SK-N-SH (cell line): Measurements from ENCODE around the gene SORBS1. TPM values are rescaled to one million over a fixed set of nuclear protein-coding genes. Genes with fewer than 3 reads are reported as not detected.

Experiments
- CTCF ChIA-PET: fragments of 300-600, 350-600 bp; formaldehyde crosslinking; extraction: SDS; loops from one replicate; lab custom pipeline; 2021; lab: Yijun Ruan, JAX
- POLR2A ChIA-PET: fragments of 350-600 bp; sonication (Branson Sonifier 250); formaldehyde crosslinking; extraction: SDS; loops from one replicate; lab custom pipeline; 2020; ENCODE audit warnings: antibody characterized with exemption, inconsistent platforms; lab: Yijun Ruan, JAX
- DNase-seq: peaks from one replicate; pipeline ENCODE4 v3.0.0; 2012
- H2AFZ ChIP-seq: fragments of 200-600 bp; sonication (generic); 2 replicates; pipeline ENCODE4 v1.8.1; 2016; ENCODE audit warnings: antibody characterized with exemption, mild to moderate bottlenecking, low read depth
- H3F3A ChIP-seq: fragments of 200-600 bp; sonication (generic); replicated peaks from 2 replicates; pipeline ENCODE3; 2016; ENCODE audit warnings: antibody characterized with exemption, mild to moderate bottlenecking; ENCODE audit not compliant: insufficient read depth
- H3K27ac ChIP-seq, 2 experiments: fragments of 200-500 bp in 1 of 2; fragments of 200-600 bp in 1 of 2; sonication (Bioruptor generic) in 1 of 2; sonication (generic), shearing (Covaris generic) in 1 of 2; 2 replicates each; pipeline versions ENCODE4 v1.5.1 to v1.6.1; 2014 to 2016; ENCODE audit warnings: low read depth in 2 of 2, inconsistent platforms in 1 of 2, low read length in 1 of 2, mild to moderate bottlenecking in 1 of 2, mixed read lengths in 1 of 2
- H3K27me3 ChIP-seq: fragments of 200-600 bp; sonication (generic), shearing (Covaris generic); 2 replicates; pipeline ENCODE4 v1.6.1; 2016; ENCODE audit warnings: mixed run types; ENCODE audit not compliant: insufficient read depth
- H3K36me3 ChIP-seq, 2 experiments: fragments of 200-500 bp in 1 of 2; fragments of 200-600 bp in 1 of 2; sonication (Bioruptor generic) in 1 of 2; sonication (generic) in 1 of 2; replicated peaks in 1 of 2; 2 replicates each; pipeline versions ENCODE3 to v1.5.1; 2014 to 2016; ENCODE audit warnings: low read length in 1 of 2, mild to moderate bottlenecking in 1 of 2; ENCODE audit not compliant: insufficient read depth in 2 of 2, control insufficient read depth in 1 of 2
- H3K4me1 ChIP-seq, 2 experiments: fragments of 200-500 bp in 1 of 2; fragments of 200-600 bp in 1 of 2; sonication (Bioruptor generic) in 1 of 2; sonication (generic), shearing (Covaris generic) in 1 of 2; 2 replicates each; pipeline versions ENCODE4 v1.5.1 to v1.6.1; 2014 to 2016; ENCODE audit warnings: low read depth in 1 of 2, low read length in 1 of 2, mixed run types in 1 of 2; ENCODE audit not compliant: insufficient read depth in 2 of 2, control insufficient read depth in 1 of 2
- H3K4me2 ChIP-seq: fragments of 200-600 bp; sonication (generic), shearing (Covaris generic); 2 replicates; pipeline ENCODE4 v1.6.1; 2017; ENCODE audit warnings: mixed run types
- H3K4me3 ChIP-seq, 2 experiments: fragments of 200-500 bp in 1 of 2; fragments of 200-600 bp in 1 of 2; sonication (Bioruptor generic) in 1 of 2; sonication (generic), shearing (Covaris generic) in 1 of 2; 2 replicates each; pipeline versions ENCODE4 v1.5.1 to v1.8.1; 2014 to 2016; ENCODE audit warnings: low read depth in 2 of 2, inconsistent platforms in 1 of 2, low read length in 1 of 2, mild to moderate bottlenecking in 1 of 2, mixed read lengths in 1 of 2, moderate library complexity in 1 of 2
- H3K79me2 ChIP-seq: fragments of 200-600 bp; sonication (generic); 2 replicates; pipeline ENCODE4 v1.8.1; 2017; ENCODE audit warnings: mild to moderate bottlenecking; ENCODE audit not compliant: insufficient read depth
- H3K9ac ChIP-seq: fragments of 200-600 bp; sonication (generic); 2 replicates; pipeline ENCODE4 v1.6.1; 2017; ENCODE audit warnings: mixed run types
- H3K9me2 ChIP-seq: fragments of 200-600 bp; sonication (generic); 2 replicates; pipeline ENCODE4 v1.6.1; 2017; ENCODE audit warnings: mixed run types
- H3K9me3 ChIP-seq: fragments of 200-600 bp; sonication (generic); 2 replicates; pipeline ENCODE4 v1.6.1; 2017; ENCODE audit warnings: mixed run types, mild to moderate bottlenecking, moderate library complexity
- H4K20me1 ChIP-seq: fragments of 200-600 bp; sonication (generic); 2 replicates; pipeline ENCODE4 v1.6.1; 2017; ENCODE audit warnings: mild to moderate bottlenecking, mixed run types; ENCODE audit not compliant: insufficient read depth
- EP300 ChIP-seq, 2 experiments: IDR thresholded peaks; 2 replicates each; pipeline versions ENCODE4 v1.4.0 to v1.6.1; 2012; ENCODE audit warnings: borderline replicate concordance in 1 of 2, low read depth in 1 of 2, low read length in 1 of 2
- FOSL2 ChIP-seq: IDR thresholded peaks from 2 replicates; pipeline ENCODE4 v1.4.0; 2012; ENCODE audit warnings: low read depth, mild to moderate bottlenecking, moderate library complexity, borderline replicate concordance
- JUND ChIP-seq: IDR thresholded peaks from 2 replicates; pipeline ENCODE4 v1.4.0; 2012
- MEF2A ChIP-seq: IDR thresholded peaks from 2 replicates; pipeline ENCODE4 v1.4.0; 2012; ENCODE audit warnings: low read depth, borderline replicate concordance
- MXI1 ChIP-seq: IDR thresholded peaks from 2 replicates; pipeline ENCODE4 v1.6.1; 2012; ENCODE audit warnings: mild to moderate bottlenecking, low read depth, low read length, improper control_type of control experiment
- NFIC ChIP-seq: IDR thresholded peaks from 2 replicates; pipeline ENCODE4 v1.4.0; 2012; ENCODE audit warnings: borderline replicate concordance
- NRF1 ChIP-seq: IDR thresholded peaks from 2 replicates; pipeline ENCODE4 v1.6.1; 2012; ENCODE audit warnings: low read depth, mild to moderate bottlenecking, low read length
- SIN3A ChIP-seq: IDR thresholded peaks from 2 replicates; pipeline ENCODE4 v1.6.1; 2012; ENCODE audit warnings: low read depth, mild to moderate bottlenecking, low read length, moderate library complexity, borderline replicate concordance
- TAF1 ChIP-seq: IDR thresholded peaks from 2 replicates; pipeline ENCODE4 v1.6.1; 2012; ENCODE audit warnings: low read depth, mild to moderate bottlenecking, low read length, moderate library complexity, borderline replicate concordance
- TCF12 ChIP-seq: IDR thresholded peaks from 2 replicates; pipeline ENCODE4 v1.4.0; 2012
- WGBS: methylation state at CpG from one replicate; pipeline ENCODE4 v1.1.6; 2017; ENCODE audit warnings: low lambda C conversion rate; 5-methylcytosine and 5-hydroxymethylcytosine counted together
- polyA plus RNA-seq, 3 experiments: library from polyadenylated mRNA; depleted of rRNA; stranded (reverse); fragments of >200 nt; gene quantifications; 2 replicates each; pipeline ENCODE4 v1.2.3, GENCODE V29; 2012
- TF ChIP-seq, protein P1 (sequence below): IDR thresholded peaks from 2 replicates; pipeline ENCODE4 v1.4.0; 2012; ENCODE audit warnings: low read depth
- TF ChIP-seq, protein P2 (sequence below): fragments of 150-350 bp; IDR thresholded peaks from 2 replicates; pipeline ENCODE4 v1.6.1; 2017; ENCODE audit warnings: antibody characterized with exemption, low read length, low read depth, borderline replicate concordance
- TF ChIP-seq, protein P3 (sequence below): IDR thresholded peaks from 2 replicates; pipeline ENCODE4; 2012

SORBS1 gene
- polyA plus RNA-seq, 1 of the 3 experiments (the other 2 are of a cell fraction), result 0.36 TPM

DNA sequence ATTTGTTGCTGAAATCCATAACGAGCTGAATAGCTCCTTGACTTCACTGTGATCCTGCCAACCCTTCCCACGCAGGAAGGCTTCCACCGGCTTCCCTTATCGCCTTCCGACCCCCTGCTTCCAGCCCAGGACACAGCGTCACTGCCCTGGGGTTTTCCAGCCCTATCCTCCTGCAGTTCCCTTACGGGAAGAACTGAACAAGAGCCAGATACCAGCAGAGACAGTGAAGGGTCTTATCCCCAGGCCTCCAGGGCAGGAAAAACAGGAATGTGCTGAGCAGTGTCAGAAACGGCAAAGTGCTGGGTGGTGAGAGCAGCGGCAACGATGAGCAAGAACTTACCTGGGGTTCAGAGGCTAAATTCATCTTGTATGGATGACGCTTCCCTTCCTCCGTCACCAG is 292.7 kb downstream of the SORBS1 start:
- peaks cover 32% of the 10 kb centered on the region; the same call in 1 of the 2 replicates for H3K79me2 ChIP-seq
- H3K27ac ChIP-seq, result peak overlapping the region in 1 of 2 experiments; percentile 84; a peak in 2 of 4 replicates
- TF ChIP-seq SIN3A (no peak), TAF1 (no peak), JUND (no peak)
- TF ChIP-seq, all 33 proteins: peak for 0
- Histone ChIP-seq H3K4me3 (no peak overlapping the region), H3K4me1 (peaks cover 8 to 10% of the 10 kb centered on the region in 2 experiments; a peak in 2 of 4 replicates), H3K9me2 (no peaks in the 10 kb centered on the region), H3K9ac (peak overlapping the region; percentile 14; the same call in 1 of the 2 replicates), H3K27me3 (no peaks in the 10 kb centered on the region), H3K36me3 (peaks cover 3 to 29% of the 10 kb centered on the region in 2 experiments), H3F3A (peaks cover 1% of the 10 kb centered on the region), H3K9me3 (no peaks in the 10 kb centered on the region), H2AFZ (no peak overlapping the region), H3K4me2 (no peak overlapping the region), H4K20me1 (no peaks in the 10 kb centered on the region)
- WGBS, result 72% methylated on average over 12 of the region's 12 CpGs
- peak; percentile 53 for DNase-seq
- ChIA-PET CTCF (interaction anchor here (1.1 to 1.6 kb wide), 3 partner anchors 23 to 95 kb away, joined by 3 to 7 read pairs (median 4); no protein-coding TSS in a partner anchor), POLR2A (no interaction called here)

DNA sequence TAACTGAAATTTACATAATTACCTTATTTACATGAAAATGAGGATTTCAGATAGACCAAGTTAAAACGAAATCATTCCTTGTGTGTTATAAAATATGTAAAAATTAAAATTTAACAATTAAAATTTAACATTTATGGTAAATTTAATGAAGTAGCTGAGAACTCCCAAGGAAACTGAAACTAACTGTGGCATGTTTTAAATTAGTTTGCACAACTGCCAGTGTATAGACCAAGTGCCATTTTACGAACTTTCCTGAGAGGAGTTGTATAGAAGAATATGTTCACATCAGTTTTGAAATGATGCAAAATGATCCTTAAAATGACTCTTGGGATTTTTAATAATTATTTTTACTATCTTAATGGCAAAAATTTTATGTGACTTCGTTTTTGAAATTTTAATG is 293.9 kb downstream of the SORBS1 start:
- TF ChIP-seq, protein P1, sequence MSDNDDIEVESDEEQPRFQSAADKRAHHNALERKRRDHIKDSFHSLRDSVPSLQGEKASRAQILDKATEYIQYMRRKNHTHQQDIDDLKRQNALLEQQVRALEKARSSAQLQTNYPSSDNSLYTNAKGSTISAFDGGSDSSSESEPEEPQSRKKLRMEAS, result no peak
- no peak for TF ChIP-seq MXI1
- TF ChIP-seq NRF1, result no peak
- TF ChIP-seq MEF2A, result no peak
- TF ChIP-seq, protein P2, sequence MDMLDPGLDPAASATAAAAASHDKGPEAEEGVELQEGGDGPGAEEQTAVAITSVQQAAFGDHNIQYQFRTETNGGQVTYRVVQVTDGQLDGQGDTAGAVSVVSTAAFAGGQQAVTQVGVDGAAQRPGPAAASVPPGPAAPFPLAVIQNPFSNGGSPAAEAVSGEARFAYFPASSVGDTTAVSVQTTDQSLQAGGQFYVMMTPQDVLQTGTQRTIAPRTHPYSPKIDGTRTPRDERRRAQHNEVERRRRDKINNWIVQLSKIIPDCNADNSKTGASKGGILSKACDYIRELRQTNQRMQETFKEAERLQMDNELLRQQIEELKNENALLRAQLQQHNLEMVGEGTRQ, result no peak
- TF ChIP-seq SIN3A, result no peak
- peaks cover 21% of the 10 kb centered on the region; the same call in 1 of the 2 replicates for H3K79me2 ChIP-seq
- H3K4me3 ChIP-seq, result no peak overlapping the region
- peaks cover 5 to 8% of the 10 kb centered on the region in 2 experiments; a peak in 2 of 4 replicates for H3K4me1 ChIP-seq
- no peaks in the 10 kb centered on the region for H4K20me1 ChIP-seq
- H2AFZ ChIP-seq, result no peak overlapping the region
- H3F3A ChIP-seq, result no peaks in the 10 kb centered on the region
- H3K9ac ChIP-seq, result peak overlapping the region; percentile 55; the same call in 1 of the 2 replicates
- H3K36me3 ChIP-seq, result peaks cover 3 to 31% of the 10 kb centered on the region in 2 experiments
- H3K27ac ChIP-seq, result peak overlapping the region in 1 of 2 experiments; percentile 84; a peak in 2 of 4 replicates
- WGBS, result 86% methylated on average over 3 of the region's 3 CpGs
- no peaks in the 10 kb centered on the region for H3K27me3 ChIP-seq
- no peak for DNase-seq
- ChIA-PET CTCF (interaction anchor here (1.2 kb wide), 1 partner anchor 96 kb away, joined by 3 read pairs; no protein-coding TSS in a partner anchor), POLR2A (no interaction called here)
- no peak overlapping the region for H3K4me2 ChIP-seq
- H3K9me2 ChIP-seq, result no peaks in the 10 kb centered on the region
- no peaks in the 10 kb centered on the region for H3K9me3 ChIP-seq

DNA sequence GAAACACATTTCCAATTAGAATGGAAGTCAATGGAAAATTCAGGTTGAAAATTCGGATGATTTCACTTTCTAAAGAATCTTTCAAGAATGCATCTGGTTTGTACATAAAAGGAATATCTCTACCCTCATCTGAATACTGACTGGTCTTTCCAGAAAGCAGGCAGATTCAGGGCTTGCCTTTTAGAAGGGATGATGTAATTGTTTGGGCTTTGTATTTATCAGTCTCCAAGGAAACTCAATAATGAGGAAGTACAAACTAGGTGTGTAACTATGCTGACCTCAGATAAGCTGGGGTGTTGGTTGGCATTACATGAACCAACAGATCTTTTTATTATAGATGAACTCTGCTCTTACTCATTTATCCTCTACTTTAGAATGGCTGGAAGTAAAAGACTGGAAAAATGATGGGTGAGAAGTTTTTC is 294.5 kb downstream of the SORBS1 start:
- POLR2A ChIA-PET, result no interaction called here
- Histone ChIP-seq H3K27me3 (no peaks in the 10 kb centered on the region), H3K4me1 (peaks cover 5 to 8% of the 10 kb centered on the region in 2 experiments; a peak in 2 of 4 replicates), H3K27ac (peak overlapping the region in 1 of 2 experiments; percentile 84; a peak in 2 of 4 replicates), H3K79me2 (peaks cover 16% of the 10 kb centered on the region; the same call in 1 of the 2 replicates), H3K9me3 (no peaks in the 10 kb centered on the region), H3K4me2 (0 out of 2 replicates have a peak overlapping the region, but pooled peaks have one; percentile 17), H3K36me3 (peaks cover 3 to 32% of the 10 kb centered on the region in 2 experiments), H3K9me2 (no peaks in the 10 kb centered on the region), H4K20me1 (no peaks in the 10 kb centered on the region), H3F3A (no peaks in the 10 kb centered on the region), H2AFZ (no peak overlapping the region), H3K4me3 (no peak overlapping the region), H3K9ac (peak overlapping the region; percentile 55)
- DNase-seq, result peak; percentile 35
- CTCF ChIA-PET, result interaction anchor here (1.2 to 4.7 kb wide), 2 partner anchors 24 to 97 kb away, joined by 3 to 17 read pairs; no protein-coding TSS in a partner anchor
- WGBS, result 4% methylated on average over 1 of the region's 1 CpG
- peak in 1 of 2 experiments; percentile 53; a peak in 1 of 4 replicates for TF ChIP-seq EP300 (IDR thresholded peaks at IDR 0.05; ENCODE audit: borderline replicate concordance in 1 of 2, low read depth in 1 of 2, low read length in 1 of 2)
- peak; percentile 47 for TF ChIP-seq TCF12
- TF ChIP-seq, protein P3, sequence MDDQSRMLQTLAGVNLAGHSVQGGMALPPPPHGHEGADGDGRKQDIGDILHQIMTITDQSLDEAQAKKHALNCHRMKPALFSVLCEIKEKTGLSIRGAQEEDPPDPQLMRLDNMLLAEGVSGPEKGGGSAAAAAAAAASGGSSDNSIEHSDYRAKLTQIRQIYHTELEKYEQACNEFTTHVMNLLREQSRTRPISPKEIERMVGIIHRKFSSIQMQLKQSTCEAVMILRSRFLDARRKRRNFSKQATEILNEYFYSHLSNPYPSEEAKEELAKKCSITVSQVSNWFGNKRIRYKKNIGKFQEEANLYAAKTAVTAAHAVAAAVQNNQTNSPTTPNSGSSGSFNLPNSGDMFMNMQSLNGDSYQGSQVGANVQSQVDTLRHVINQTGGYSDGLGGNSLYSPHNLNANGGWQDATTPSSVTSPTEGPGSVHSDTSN, result peak; percentile 39
- TF ChIP-seq NFIC, result no peak
- TF ChIP-seq JUND, result peak; percentile 25; the same call in 1 of the 2 replicates
- TF ChIP-seq FOSL2, result no peak; the same call in 1 of the 2 replicates
